ENCODE results near the gene DHX32.
"Not testable (repeated sequence)": the region's sequence is repeated elsewhere in the genome, so short reads cannot be mapped to it uniquely, and the experiment has no call there.

Gene DHX32

GRCh38 chr10:125881192-125881591 is at the start of gene DHX32:
TSS of gene DHX32 (minus strand) at chr10:125881292. CDS start at chr10:125880824, 468 bp downstream.
- Histone ChIP-seq H3K4me1 (ENCODE audit: insufficient read depth, low read length) (peaks cover 17% of the 10 kb centered on the region), H3K36me3 (ENCODE audit: insufficient read depth, low read length) (no peaks in the 10 kb centered on the region; the same call in 1 of the 2 replicates), H3K9me3 (ENCODE audit: control insufficient read depth, insufficient read depth, low read length) (peaks cover 4% of the 10 kb centered on the region), H3K9ac (ENCODE audit: low read depth, low read length) (no peak within 1 kb of the TSS)

GRCh38 chr10:125929618-125930017 is 48.5 kb upstream of the DHX32 start:
- no peaks in the 10 kb centered on the region for H3K9me3 ChIP-seq (ENCODE audit: control insufficient read depth, insufficient read depth, low read length)
- H3K9ac ChIP-seq (ENCODE audit: low read depth, low read length): no peak overlapping the region

GRCh38 chr10:125928928-125929585 is 48.0 kb upstream of the DHX32 start:
- H3K9ac ChIP-seq (ENCODE audit: low read depth, low read length): no peak overlapping the region
- no peaks in the 10 kb centered on the region for H3K4me1 ChIP-seq (ENCODE audit: insufficient read depth, low read length)
- H3K9me3 ChIP-seq (ENCODE audit: control insufficient read depth, insufficient read depth, low read length): no peaks in the 10 kb centered on the region
- no peaks in the 10 kb centered on the region for H3K36me3 ChIP-seq (ENCODE audit: insufficient read depth, low read length)

More at GRCh38 chr10:125929618-125930017, 48.5 kb upstream of the DHX32 start:
- H3K36me3 ChIP-seq (ENCODE audit: insufficient read depth, low read length): no peaks in the 10 kb centered on the region
- no peaks in the 10 kb centered on the region for H3K4me1 ChIP-seq (ENCODE audit: insufficient read depth, low read length)

DNA sequence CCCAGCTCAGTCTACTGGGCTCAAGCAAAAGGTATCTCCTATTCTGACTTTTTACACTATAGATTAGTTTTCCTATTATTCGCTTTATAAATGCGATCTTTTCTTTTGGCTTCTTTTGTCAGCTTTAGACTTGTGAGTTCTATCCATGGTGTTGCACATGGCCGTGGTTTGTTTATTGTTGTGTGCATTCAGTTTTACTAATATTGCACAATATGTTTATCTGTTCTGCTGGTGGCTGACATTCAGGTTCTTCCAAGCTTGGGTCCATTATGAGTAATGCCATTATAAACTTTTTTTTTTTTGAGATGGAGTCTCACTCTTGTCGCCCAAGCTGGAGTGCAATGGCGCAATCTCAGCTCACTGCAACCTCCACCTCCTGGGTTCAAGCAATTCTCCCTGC is 46.2 kb upstream of the DHX32 start:
- not testable (repeated sequence) for H3K36me3 ChIP-seq (ENCODE audit: insufficient read depth, low read length)

GRCh38 chr10:125926247-125926646 is 45.2 kb upstream of the DHX32 start:
- H3K9ac ChIP-seq (ENCODE audit: low read depth, low read length): no peak overlapping the region
- H3K9me3 ChIP-seq (ENCODE audit: control insufficient read depth, insufficient read depth, low read length): no peaks in the 10 kb centered on the region
- H3K4me1 ChIP-seq (ENCODE audit: insufficient read depth, low read length): no peaks in the 10 kb centered on the region
- no peaks in the 10 kb centered on the region for H3K36me3 ChIP-seq (ENCODE audit: insufficient read depth, low read length)

More for the DNA sequence above, 46.2 kb upstream of the DHX32 start:
- not testable (repeated sequence) for H3K9me3 ChIP-seq (ENCODE audit: control insufficient read depth, insufficient read depth, low read length); H3K4me1 ChIP-seq (ENCODE audit: insufficient read depth, low read length); H3K9ac ChIP-seq (ENCODE audit: low read depth, low read length)

GRCh38 chr10:125925262-125925834 is 44.3 kb upstream of the DHX32 start:
- Histone ChIP-seq H3K9me3 (ENCODE audit: control insufficient read depth, insufficient read depth, low read length) (no peaks in the 10 kb centered on the region), H3K36me3 (ENCODE audit: insufficient read depth, low read length) (no peaks in the 10 kb centered on the region), H3K4me1 (ENCODE audit: insufficient read depth, low read length) (no peaks in the 10 kb centered on the region), H3K9ac (ENCODE audit: low read depth, low read length) (no peak overlapping the region)

GRCh38 chr10:125921643-125922306 is 40.7 kb upstream of the DHX32 start:
- not testable (repeated sequence) for H3K9me3 ChIP-seq (ENCODE audit: control insufficient read depth, insufficient read depth, low read length); H3K4me1 ChIP-seq (ENCODE audit: insufficient read depth, low read length); H3K36me3 ChIP-seq (ENCODE audit: insufficient read depth, low read length); H3K9ac ChIP-seq (ENCODE audit: low read depth, low read length)

DNA sequence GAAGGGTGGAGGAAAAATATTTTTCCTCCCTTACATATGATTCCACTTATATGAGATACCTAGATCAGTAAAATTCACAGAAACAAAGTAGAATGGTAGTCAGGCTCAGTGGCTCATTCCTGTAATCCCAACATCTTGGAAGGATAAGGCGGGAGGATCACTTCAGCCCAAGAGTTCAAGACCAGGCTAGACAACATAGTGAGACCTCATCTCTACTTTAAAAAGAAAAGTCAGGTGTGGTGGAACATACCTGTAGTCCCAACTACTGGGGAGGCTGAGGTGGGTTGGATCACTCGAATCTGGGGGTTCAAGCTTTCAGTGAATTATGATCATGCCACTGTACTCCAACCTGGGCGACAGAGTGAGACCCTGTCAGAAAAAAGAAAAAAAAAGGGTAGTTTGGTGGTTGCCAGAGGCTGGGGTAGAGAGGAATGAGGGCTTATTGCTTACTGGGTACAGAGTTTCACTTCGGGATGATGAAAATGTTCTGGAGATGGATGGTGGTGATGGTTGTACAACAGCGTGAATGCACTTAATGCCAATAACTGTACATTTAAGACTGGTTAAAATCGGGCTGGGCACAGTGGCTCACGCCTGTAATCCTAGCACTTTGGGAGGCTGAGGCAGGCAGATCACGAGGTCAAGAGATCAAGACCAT is 36.7 kb upstream of the DHX32 start:
- not testable (repeated sequence) for H3K36me3 ChIP-seq (ENCODE audit: insufficient read depth, low read length)

GRCh38 chr10:125916977-125917376 is 35.9 kb upstream of the DHX32 start:
- H3K36me3 ChIP-seq (ENCODE audit: insufficient read depth, low read length): no peaks in the 10 kb centered on the region
- no peak overlapping the region for H3K9ac ChIP-seq (ENCODE audit: low read depth, low read length)
- no peaks in the 10 kb centered on the region for H3K4me1 ChIP-seq (ENCODE audit: insufficient read depth, low read length)

More for the DNA sequence above, 36.7 kb upstream of the DHX32 start:
- not testable (repeated sequence) for H3K4me1 ChIP-seq (ENCODE audit: insufficient read depth, low read length); H3K9me3 ChIP-seq (ENCODE audit: control insufficient read depth, insufficient read depth, low read length); H3K9ac ChIP-seq (ENCODE audit: low read depth, low read length)

DNA sequence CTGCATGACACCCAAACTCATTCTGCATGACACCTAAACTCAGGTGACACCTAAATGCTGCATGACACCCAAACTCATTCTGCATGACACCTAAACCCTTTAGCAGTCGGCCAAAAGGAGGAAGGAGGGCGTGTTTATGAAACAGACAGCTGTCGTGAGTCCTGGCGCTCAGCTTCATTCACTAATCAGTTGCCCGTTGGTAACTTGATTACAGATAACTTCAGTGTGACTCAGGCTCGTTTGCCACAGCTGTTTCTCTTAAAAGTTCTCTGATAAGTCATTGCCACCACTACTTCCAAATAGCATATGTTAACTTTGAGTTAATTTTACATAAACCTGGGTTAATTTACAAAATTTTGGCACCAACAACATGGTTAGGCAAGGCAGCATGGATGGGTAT is 32.2 kb upstream of the DHX32 start:
- not testable (repeated sequence) for H3K36me3 ChIP-seq (ENCODE audit: insufficient read depth, low read length); H3K9me3 ChIP-seq (ENCODE audit: control insufficient read depth, insufficient read depth, low read length); H3K4me1 ChIP-seq (ENCODE audit: insufficient read depth, low read length); H3K9ac ChIP-seq (ENCODE audit: low read depth, low read length)

More at GRCh38 chr10:125916977-125917376, 35.9 kb upstream of the DHX32 start:
- H3K9me3 ChIP-seq (ENCODE audit: control insufficient read depth, insufficient read depth, low read length): no peaks in the 10 kb centered on the region

DNA sequence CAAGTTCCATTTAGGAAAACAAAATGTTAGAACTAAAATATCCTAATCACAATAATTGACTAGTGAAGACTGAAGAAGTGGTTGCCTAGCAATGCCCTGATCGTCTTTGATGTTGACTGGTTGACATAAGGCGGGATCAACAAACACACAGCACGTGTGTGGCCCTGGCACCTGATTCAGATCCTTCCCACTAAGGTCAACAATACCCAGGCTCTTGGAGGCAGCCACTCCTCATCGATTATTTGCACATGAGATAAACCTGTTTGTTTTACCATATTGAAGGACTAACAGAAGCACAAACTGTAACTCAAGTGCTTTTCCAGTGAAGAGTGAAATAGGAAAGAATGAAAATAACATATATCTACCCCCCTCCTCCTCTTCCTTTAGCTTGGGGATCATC is 30.9 kb upstream of the DHX32 start:
- Histone ChIP-seq H3K9me3 (ENCODE audit: control insufficient read depth, insufficient read depth, low read length) (no peaks in the 10 kb centered on the region), H3K4me1 (ENCODE audit: insufficient read depth, low read length) (no peaks in the 10 kb centered on the region), H3K36me3 (ENCODE audit: insufficient read depth, low read length) (no peaks in the 10 kb centered on the region), H3K9ac (ENCODE audit: low read depth, low read length) (no peak overlapping the region)

DNA sequence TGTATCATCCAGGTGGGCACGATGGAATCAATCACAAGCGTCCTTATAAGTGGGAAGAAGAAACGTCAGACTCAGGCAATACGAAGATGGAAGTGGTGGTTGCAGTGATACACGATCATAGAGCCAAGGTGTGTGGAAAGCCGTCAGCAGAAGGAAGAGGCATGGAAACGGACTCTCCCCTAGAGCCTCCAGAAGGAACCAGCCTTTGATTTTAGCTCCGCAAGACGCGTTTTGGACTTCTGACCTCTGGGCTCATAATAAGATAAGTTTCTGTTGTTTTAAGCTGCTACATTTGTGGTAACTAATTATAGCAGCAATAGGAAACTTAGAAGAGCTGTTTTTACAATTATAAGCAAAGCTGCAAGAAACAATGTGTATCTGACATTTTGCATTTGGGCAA is 30.1 kb upstream of the DHX32 start:
- H3K4me1 ChIP-seq (ENCODE audit: insufficient read depth, low read length): no peaks in the 10 kb centered on the region
- no peaks in the 10 kb centered on the region for H3K36me3 ChIP-seq (ENCODE audit: insufficient read depth, low read length)
- H3K9ac ChIP-seq (ENCODE audit: low read depth, low read length): no peak overlapping the region
- H3K9me3 ChIP-seq (ENCODE audit: control insufficient read depth, insufficient read depth, low read length): no peaks in the 10 kb centered on the region

DNA sequence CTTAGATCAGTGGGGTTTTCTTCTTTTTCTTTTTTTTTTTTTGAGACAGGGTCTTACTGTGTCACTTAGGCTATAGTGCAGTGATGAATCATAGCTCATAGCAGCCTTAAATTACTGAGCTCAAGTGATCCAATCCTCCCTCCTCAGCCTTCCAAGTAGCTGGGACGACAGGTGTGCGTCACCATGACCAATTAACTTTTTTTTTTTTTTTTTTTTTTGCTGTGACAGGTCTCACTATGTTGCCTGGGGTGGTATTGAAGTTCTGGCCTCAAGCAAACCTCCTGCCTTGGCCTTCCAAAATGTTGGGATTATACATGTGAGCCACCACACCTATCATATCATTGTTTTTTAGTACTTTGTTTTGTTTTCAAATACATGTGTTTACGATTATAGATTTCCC is 28.4 kb upstream of the DHX32 start:
- H3K36me3 ChIP-seq (ENCODE audit: insufficient read depth, low read length); H3K9ac ChIP-seq (ENCODE audit: low read depth, low read length); H3K4me1 ChIP-seq (ENCODE audit: insufficient read depth, low read length); H3K9me3 ChIP-seq (ENCODE audit: control insufficient read depth, insufficient read depth, low read length): not testable (repeated sequence)

DNA sequence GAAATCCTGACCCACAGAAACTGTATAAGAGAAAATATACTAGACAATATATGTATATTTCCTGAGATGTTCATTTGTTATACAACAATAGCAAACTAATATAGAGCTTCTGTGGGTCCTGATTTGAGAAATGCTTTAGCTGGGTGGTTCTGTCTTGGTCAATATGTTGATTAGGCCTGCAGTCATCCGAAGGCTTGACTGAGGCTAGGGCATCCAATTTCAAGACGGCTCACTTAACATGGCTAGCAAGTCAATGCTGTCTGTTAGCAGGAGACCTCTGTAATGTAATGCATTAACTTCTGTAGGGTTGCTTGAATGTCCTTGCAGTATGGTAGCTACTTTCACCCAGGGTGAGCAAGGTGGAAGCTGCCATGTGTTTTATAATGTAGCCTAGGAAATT is 27.7 kb upstream of the DHX32 start:
- H3K9me3 ChIP-seq (ENCODE audit: control insufficient read depth, insufficient read depth, low read length); H3K9ac ChIP-seq (ENCODE audit: low read depth, low read length); H3K36me3 ChIP-seq (ENCODE audit: insufficient read depth, low read length): not testable (repeated sequence)

DNA sequence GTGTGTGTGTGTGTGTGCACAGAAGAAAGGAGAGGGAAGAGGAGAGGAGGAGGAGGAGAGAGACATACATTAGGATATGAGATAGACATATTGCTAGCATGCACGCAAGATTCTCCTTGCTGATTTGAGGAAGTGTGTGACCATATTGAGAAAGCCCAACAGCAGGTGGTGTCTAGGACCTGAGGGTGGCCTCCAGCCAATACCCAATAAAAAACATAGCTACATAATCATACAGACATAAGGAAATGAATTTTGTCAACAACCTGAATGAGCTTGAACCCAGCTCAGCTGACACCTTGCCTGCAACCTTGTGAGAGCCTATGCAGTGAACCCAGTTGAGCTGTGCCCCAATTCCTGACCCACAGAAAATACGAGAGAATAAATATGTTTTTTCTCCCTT is 26.5 kb upstream of the DHX32 start:
- not testable (repeated sequence) for H3K36me3 ChIP-seq (ENCODE audit: insufficient read depth, low read length); H3K4me1 ChIP-seq (ENCODE audit: insufficient read depth, low read length); H3K9me3 ChIP-seq (ENCODE audit: control insufficient read depth, insufficient read depth, low read length); H3K9ac ChIP-seq (ENCODE audit: low read depth, low read length)

More for the DNA sequence above, 27.7 kb upstream of the DHX32 start:
- not testable (repeated sequence) for H3K4me1 ChIP-seq (ENCODE audit: insufficient read depth, low read length)

All from ES-I3 (cell line).